ENCODE data around the gene P2RY6. TPM values are rescaled to one million over a fixed set of nuclear protein-coding genes. Genes with fewer than 3 reads are reported as not detected.
"Not testable (repeated sequence)": the region's sequence is repeated elsewhere in the genome, so short reads cannot be mapped to it uniquely, and the experiment has no call there.

P2RY6 gene
- total RNA-seq, 1 donor = 1.2 TPM

GRCh38 chr11:73272680-73273038 lies 521 bp downstream of the P2RY6 start:
- H3K4me3 ChIP-seq (ENCODE audit: low read depth, low read length) = no peak overlapping the region
- no peak for TF ChIP-seq CTCF (IDR thresholded peaks at IDR 0.05; ENCODE audit: insufficient read depth, low read length)
- no peak for DNase-seq (ENCODE audit: low read depth)

GRCh38 chr11:73273222-73273895 lies 1.2 kb downstream of the P2RY6 start:
- no peak overlapping the region for H3K4me3 ChIP-seq (ENCODE audit: low read depth, low read length)
- TF ChIP-seq CTCF (IDR thresholded peaks at IDR 0.05; ENCODE audit: insufficient read depth, low read length) = no peak
- DNase-seq (ENCODE audit: low read depth) = no peak

- DNase-seq (ENCODE audit: low read depth); H3K4me3 ChIP-seq (ENCODE audit: low read depth, low read length): not testable (repeated sequence)
Observed at GRCh38 chr11:73274191-73274590, 2.1 kb downstream of the P2RY6 start.

- TF ChIP-seq CTCF (IDR thresholded peaks at IDR 0.05; ENCODE audit: insufficient read depth, low read length) = no peak
- DNase-seq (ENCODE audit: low read depth) = no peak
Observed at GRCh38 chr11:73274722-73275380, 2.7 kb downstream of the P2RY6 start.

GRCh38 chr11:73275381-73275750 lies 3.2 kb downstream of the P2RY6 start:
- TF ChIP-seq CTCF (IDR thresholded peaks at IDR 0.05; ENCODE audit: insufficient read depth, low read length) = no peak
- no peak overlapping the region for H3K4me3 ChIP-seq (ENCODE audit: low read depth, low read length)
- DNase-seq (ENCODE audit: low read depth) = no peak

More at GRCh38 chr11:73274722-73275380, 2.7 kb downstream of the P2RY6 start:
- no peak overlapping the region for H3K4me3 ChIP-seq (ENCODE audit: low read depth, low read length)

- DNase-seq (ENCODE audit: low read depth) = no peak
- no peak overlapping the region for H3K4me3 ChIP-seq (ENCODE audit: low read depth, low read length)
- no peak for TF ChIP-seq CTCF (IDR thresholded peaks at IDR 0.05; ENCODE audit: insufficient read depth, low read length)
Observed at GRCh38 chr11:73277467-73277866, 5.3 kb downstream of the P2RY6 start.

GRCh38 chr11:73280626-73281025 lies 8.5 kb downstream of the P2RY6 start:
- no peak for TF ChIP-seq CTCF (IDR thresholded peaks at IDR 0.05; ENCODE audit: insufficient read depth, low read length)
- H3K4me3 ChIP-seq (ENCODE audit: low read depth, low read length) = no peak overlapping the region
- no peak for DNase-seq (ENCODE audit: low read depth)

Measured in fibroblast of the aortic adventitia (primary cell).